Stomach (tissue), 9 donors: ENCODE data around the gene DLG5. TPM values are rescaled to one million over a fixed set of nuclear protein-coding genes. Genes with fewer than 3 reads are reported as not detected.

ENCODE experiments used
- DNase-seq, 2 donors: peaks; one replicate each; pipeline versions ENCODE4 v3.0.0 to v3.0.0-alpha.2; 2013 to 2019
- H3K27ac ChIP-seq, 5 donors: fragments of 200-600 bp in 4 of 5; sonication (generic) in 4 of 5; one replicate each; pipeline ENCODE4 v1.5.1; 2013 to 2019; ENCODE audit warnings: mild to moderate bottlenecking in 1 of 5, moderate library complexity in 1 of 5
- H3K27me3 ChIP-seq, 3 donors: fragments of 200-600 bp; sonication (generic); one replicate each; pipeline ENCODE4 v1.5.1; 2017 to 2019; ENCODE audit warnings: mixed run types in 1 of 3
- H3K36me3 ChIP-seq, 4 donors: fragments of 200-600 bp; sonication (generic); 1 replicate in 3 of 4; 2 replicates in 1 of 4; pipeline ENCODE4 v1.5.1; 2016 to 2019
- H3K4me1 ChIP-seq, 4 donors: fragments of 200-600 bp; sonication (generic); one replicate each; pipeline ENCODE4 v1.5.1; 2016 to 2019
- H3K4me3 ChIP-seq, 4 donors: fragments of 200-600 bp; sonication (generic) in 3 of 4; one replicate each; pipeline ENCODE4 v1.5.1; 2016 to 2019; ENCODE audit warnings: mild to moderate bottlenecking in 1 of 4
- H3K9me3 ChIP-seq, 4 donors: fragments of 200-600 bp; sonication (generic); one replicate each; pipeline ENCODE4 v1.5.1; 2016 to 2019
- CTCF ChIP-seq, 7 experiments: fragments of 450-650 bp in 4 of 7; fragments of 200-600 bp in 3 of 7; sonication (generic) in 3 of 7; IDR thresholded peaks; one replicate each; pipeline ENCODE4 v1.5.1; 2016 to 2019; ENCODE audit warnings: antibody characterized with exemption in 7 of 7, control low read depth in 2 of 7, mild to moderate bottlenecking in 1 of 7
- EP300 ChIP-seq: sonication (generic); formaldehyde crosslinking; IDR thresholded peaks from one replicate; pipeline ENCODE4 v1.6.1; 2017; ENCODE audit warnings: antibody characterized with exemption
- POLR2A ChIP-seq, 4 donors: fragments of 450-650 bp; IDR thresholded peaks; one replicate each; pipeline ENCODE4 v1.6.1; 2016; ENCODE audit warnings: antibody characterized with exemption in 4 of 4, control low read depth in 2 of 4, mild to moderate bottlenecking in 1 of 4, moderate library complexity in 1 of 4
- POLR2AphosphoS5 ChIP-seq, 3 donors: sonication (generic); formaldehyde crosslinking; IDR thresholded peaks; one replicate each; pipeline ENCODE4 v1.6.1; 2016; ENCODE audit warnings: antibody characterized with exemption in 3 of 3
- WGBS, 5 donors: extraction: QIAGEN DNeasy Blood & Tissue Kit in 3 of 5; methylation state at CpG; one replicate each; pipeline versions ENCODE4 v1.1.5 to v1.1.7; 2013 to 2018; 5-methylcytosine and 5-hydroxymethylcytosine counted together
- intact Hi-C: fragments of 100-400 bp; cut with DNase I; formaldehyde crosslinking; loops from one replicate; pipeline ENCODE4 v1.15.1; 2023; ENCODE audit warnings: low total_unique reads
- polyA plus RNA-seq, 3 donors: library from polyadenylated mRNA; stranded (reverse); fragments of 200-250 nt; gene quantifications; one replicate each; pipeline ENCODE4 v1.2.3, GENCODE V29; 2013
- total RNA-seq, 5 donors: library from RNA; depleted of rRNA; stranded (reverse); fragments of >200 nt; gene quantifications; one replicate each; pipeline versions ENCODE4 v1.1.0 to v1.2.3, GENCODE V29; 2014 to 2016
- donor health status: healthy with polysubstance abuse.
- donor health status: Bipolar disorder and iron deficiency.
- donor health status: healthy.

The DLG5 gene
- total and polyA plus RNA-seq, 8 donors: 9.2 to 134 (median 32.7) TPM

- TF ChIP-seq POLR2A (IDR thresholded peaks at IDR 0.05): no peak
- no peak for TF ChIP-seq POLR2AphosphoS5 (IDR thresholded peaks at IDR 0.05)
- no peak for TF ChIP-seq EP300
- no peak for TF ChIP-seq CTCF (IDR thresholded peaks at IDR 0.05)
- Histone ChIP-seq H3K36me3 (no peaks in the 10 kb centered on the region), H3K4me1 (peaks cover 0 to 16% (median 6%) of the 10 kb centered on the region in 4 donors), H3K4me3 (no peak overlapping the region), H3K9me3 (no peaks in the 10 kb centered on the region), H3K27me3 (no peaks in the 10 kb centered on the region), H3K27ac (no peak overlapping the region)
- 61 to 72% (median 70%) methylated on average over 3 of the region's 3 CpGs for WGBS, 5 donors
- intact Hi-C loops: no loop called here
- peak in 1 of 2 donors; percentile 36 for DNase-seq
Observed at GRCh38 chr10:77940627-77941026, 14.1 kb upstream of the DLG5 start.

- no peak overlapping the region for H3K4me3 ChIP-seq
- no peak for DNase-seq
- intact Hi-C loops: no loop called here
- H3K27ac ChIP-seq: no peak overlapping the region
- no peaks in the 10 kb centered on the region for H3K9me3 ChIP-seq
- no peak for TF ChIP-seq CTCF (IDR thresholded peaks at IDR 0.05)
- TF ChIP-seq POLR2A (IDR thresholded peaks at IDR 0.05): no peak
- no peak for TF ChIP-seq POLR2AphosphoS5 (IDR thresholded peaks at IDR 0.05)
- TF ChIP-seq EP300: no peak
- H3K4me1 ChIP-seq: peaks cover 0 to 16% (median 6%) of the 10 kb centered on the region in 4 donors
- WGBS, 5 donors: 93 to 98% (median 95%) methylated on average over 2 of the region's 2 CpGs
- H3K27me3 ChIP-seq: no peaks in the 10 kb centered on the region
- H3K36me3 ChIP-seq: no peaks in the 10 kb centered on the region
Observed at GRCh38 chr10:77940225-77940624, 13.7 kb upstream of the DLG5 start.

GRCh38 chr10:77939561-77940001 is 13.0 kb upstream of the DLG5 start:
- peak; percentile 58 to 83 for DNase-seq
- Histone ChIP-seq H3K9me3 (no peaks in the 10 kb centered on the region), H3K27ac (no peak overlapping the region), H3K4me3 (no peak overlapping the region), H3K27me3 (no peaks in the 10 kb centered on the region), H3K36me3 (no peaks in the 10 kb centered on the region), H3K4me1 (peaks cover 0 to 16% (median 6%) of the 10 kb centered on the region in 4 donors)
- intact Hi-C loops: no loop called here
- no peak for TF ChIP-seq EP300
- TF ChIP-seq POLR2AphosphoS5 (IDR thresholded peaks at IDR 0.05): peak in 1 of 3 donors; percentile 28
- no peak for TF ChIP-seq CTCF (IDR thresholded peaks at IDR 0.05)
- WGBS, 5 donors: 11 to 24% (median 18%) methylated on average over 3 of the region's 3 CpGs; no CpG with 5 or more reads in 1 of the 5 donors

GRCh38 chr10:77936697-77937567 is 10.4 kb upstream of the DLG5 start:
- 83 to 89% (median 83%) methylated on average over 3 of the region's 3 CpGs for WGBS, 5 donors
- Histone ChIP-seq H3K27ac (no peak overlapping the region), H3K9me3 (no peaks in the 10 kb centered on the region), H3K27me3 (no peaks in the 10 kb centered on the region), H3K4me1 (peaks cover 0 to 12% (median 4%) of the 10 kb centered on the region in 4 donors), H3K36me3 (no peaks in the 10 kb centered on the region), H3K4me3 (no peak overlapping the region)
- intact Hi-C loops: no loop called here
- TF ChIP-seq EP300 (no peak), POLR2AphosphoS5 (IDR thresholded peaks at IDR 0.05) (no peak), POLR2A (IDR thresholded peaks at IDR 0.05) (no peak), CTCF (IDR thresholded peaks at IDR 0.05) (no peak)
- DNase-seq: no peak
